HG03378 (cell line): ENCODE results near the gene CLEC6A.
"Not testable (repeated sequence)": the region's sequence is repeated elsewhere in the genome, so short reads cannot be mapped to it uniquely, and the experiment has no call there.

ENCODE experiments used
- ATAC-seq: cut with Tn5 transposase; IDR thresholded peaks from one replicate; pipeline ENCODE4 v1.9.1; 2021; ENCODE audit warnings: mild to moderate bottlenecking, moderate library complexity; ENCODE audit not compliant: unreplicated experiment

Gene CLEC6A

GRCh38 chr12:8493084-8493483, 37.3 kb downstream of the CLEC6A start:
- peak; percentile 89 for ATAC-seq

GRCh38 chr12:8495671-8496070, 39.9 kb downstream of the CLEC6A start:
- ATAC-seq, result not testable (repeated sequence)

GRCh38 chr12:8496074-8496473, 40.3 kb downstream of the CLEC6A start:
- not testable (repeated sequence) for ATAC-seq

GRCh38 chr12:8499616-8500015, 43.9 kb downstream of the CLEC6A start:
- ATAC-seq, result no peak

GRCh38 chr12:8501720-8502119, 46.0 kb downstream of the CLEC6A start:
- no peak for ATAC-seq

- no peak for ATAC-seq
Observed at GRCh38 chr12:8504351-8504750, 48.6 kb downstream of the CLEC6A start.

- no peak for ATAC-seq
Observed at GRCh38 chr12:8507596-8507995, 51.8 kb downstream of the CLEC6A start.

- no peak for ATAC-seq
Observed at GRCh38 chr12:8508223-8508622, 52.5 kb downstream of the CLEC6A start.

GRCh38 chr12:8508910-8509841, 53.4 kb downstream of the CLEC6A start:
- no peak for ATAC-seq

GRCh38 chr12:8513256-8513655, 57.5 kb downstream of the CLEC6A start, which contains the start of gene CLEC4D:
Gene CLEC4D, plus strand, starts transcription at chr12:8513503. Its CDS starts 230 bp downstream, at chr12:8513733.
- no peak for ATAC-seq

GRCh38 chr12:8517971-8518370, 62.2 kb downstream of the CLEC6A start:
- ATAC-seq, result no peak

- ATAC-seq, result no peak
Observed at GRCh38 chr12:8519171-8519570, 63.4 kb downstream of the CLEC6A start.

GRCh38 chr12:8527250-8528130, 71.7 kb downstream of the CLEC6A start:
- no peak for ATAC-seq
